Caco-2 (cell line): ENCODE measurements around the gene TLE5. TPM values are rescaled to one million over a fixed set of nuclear protein-coding genes. Genes with fewer than 3 reads are reported as not detected.

ENCODE experiments used
- BruUV-seq: library from RNA; stranded (reverse); fragments of 400-500 nt; replicated peaks from 2 replicates; lab custom pipeline; 2021; lab: Mats Ljungman, UMichigan
- CTCF ChIA-PET: fragments of 300-600 bp; sonication (Branson Sonifier 250); formaldehyde crosslinking; loops from one replicate; lab custom pipeline; 2022; ENCODE audit warnings: antibody characterized with exemption; lab: Charles Lee
- POLR2A ChIA-PET: fragments of 300-600 bp; sonication (Branson Sonifier 250); formaldehyde crosslinking; loops from one replicate; lab custom pipeline; 2022; ENCODE audit warnings: antibody characterized with exemption; lab: Charles Lee
- DNase-seq, 2 experiments: peaks; one replicate each; pipeline versions ENCODE4 v3.0.0 to v3.0.0-alpha.2; 2020 to 2022
- H3K27me3 ChIP-seq: replicated peaks from 2 replicates; pipeline ENCODE4 v1.6.0; 2011; ENCODE audit warnings: low read length; ENCODE audit not compliant: control insufficient read depth, insufficient read depth
- H3K36me3 ChIP-seq: 2 replicates; pipeline ENCODE4 v1.5.1; 2011; ENCODE audit warnings: low read length; ENCODE audit not compliant: control insufficient read depth, insufficient read depth
- H3K4me1 ChIP-seq: fragments of 250-450 bp; sonication (Bioruptor Pico); 2 replicates; pipeline ENCODE4 v1.5.1; 2020; ENCODE audit warnings: mild to moderate bottlenecking
- H3K4me3 ChIP-seq: 2 replicates; pipeline ENCODE4 v1.5.1; 2011; ENCODE audit warnings: low read depth, mild to moderate bottlenecking, control low read depth, low read length
- H3K9me3 ChIP-seq: fragments of 250-450 bp; sonication (Bioruptor Pico); 2 replicates; pipeline ENCODE4 v1.5.1; 2020; ENCODE audit warnings: mild to moderate bottlenecking, moderate library complexity
- H3K27ac Mint-ChIP-seq: one replicate; pipeline ENCODE4 v1.8.0; 2022; ENCODE audit warnings: mixed read lengths; ENCODE audit not compliant: unreplicated experiment
- H3K27me3 Mint-ChIP-seq: one replicate; pipeline ENCODE4 v1.8.0; 2022; ENCODE audit warnings: mixed read lengths; ENCODE audit not compliant: insufficient read depth, unreplicated experiment
- H3K36me3 Mint-ChIP-seq: one replicate; pipeline ENCODE4 v1.8.0; 2022; ENCODE audit warnings: mild to moderate bottlenecking, mixed read lengths; ENCODE audit not compliant: insufficient read depth, unreplicated experiment
- H3K4me1 Mint-ChIP-seq: one replicate; pipeline ENCODE4 v1.8.0; 2022; ENCODE audit warnings: low read depth, mixed read lengths; ENCODE audit not compliant: unreplicated experiment
- H3K4me3 Mint-ChIP-seq: one replicate; pipeline ENCODE4 v1.8.0; 2022; ENCODE audit warnings: mild to moderate bottlenecking, moderate library complexity, mixed read lengths; ENCODE audit not compliant: unreplicated experiment
- H3K9me3 Mint-ChIP-seq: one replicate; pipeline ENCODE4 v1.8.0; 2022; ENCODE audit warnings: mixed read lengths; ENCODE audit not compliant: unreplicated experiment
- CTCF ChIP-seq, 2 experiments: fragments of 200-600 bp in 1 of 2; IDR thresholded peaks; 1 replicate in 1 of 2; 2 replicates in 1 of 2; pipeline versions ENCODE4 v1.5.1 to v1.8.0; 2011 to 2022; ENCODE audit warnings: antibody characterized with exemption in 1 of 2, control low read depth in 1 of 2, inconsistent platforms in 1 of 2, low read depth in 1 of 2, low read length in 1 of 2, mild to moderate bottlenecking in 1 of 2, moderate library complexity in 1 of 2; ENCODE audit not compliant: insufficient read depth in 1 of 2, severe bottlenecking in 1 of 2, unreplicated experiment in 1 of 2
- intact Hi-C: fragments of 100-400 bp; cut with micrococcal nuclease; formaldehyde crosslinking; loops from one replicate; pipeline ENCODE4 v1.10.0; 2022; ENCODE audit not compliant: unreplicated experiment
- total RNA-seq: library from RNA; stranded (reverse); gene quantifications from 2 replicates; pipeline ENCODE4 v1.2.3, GENCODE V29; 2022

Gene TLE5
- total RNA-seq, 1 experiment from 2014 or later = 132 TPM

GRCh38 chr19:3045191-3045590 lies 17.1 kb downstream of the TLE5 start:
- Histone ChIP-seq H3K27me3 (no peaks in the 10 kb centered on the region), H3K4me3 (no peak overlapping the region), H3K4me1 (no peaks in the 10 kb centered on the region), H3K36me3 (no peaks in the 10 kb centered on the region), H3K9me3 (no peaks in the 10 kb centered on the region)
- no peaks in the 10 kb centered on the region for H3K4me1 Mint-ChIP-seq
- ChIA-PET CTCF (no interaction called here), POLR2A (no interaction called here)
- no peak overlapping the region for H3K27ac Mint-ChIP-seq
- TF ChIP-seq CTCF (IDR thresholded peaks at IDR 0.05; ENCODE audit: insufficient read depth in 1 of 2, low read depth in 1 of 2, low read length in 1 of 2, severe bottlenecking in 1 of 2, unreplicated experiment in 1 of 2) = no peak
- no peaks in the 10 kb centered on the region for H3K27me3 Mint-ChIP-seq
- H3K36me3 Mint-ChIP-seq = no peaks in the 10 kb centered on the region
- intact Hi-C loops = no loop called here
- no peaks in the 10 kb centered on the region for H3K9me3 Mint-ChIP-seq
- BruUV-seq = no TSS peak
- H3K4me3 Mint-ChIP-seq = no peak overlapping the region
- no peak for DNase-seq

- ChIA-PET POLR2A (interaction anchor here (0.6 kb wide), 1 partner anchor 79 kb away, joined by 4 read pairs; no protein-coding TSS in a partner anchor), CTCF (no interaction called here)
- no peaks in the 10 kb centered on the region for H3K4me1 Mint-ChIP-seq
- TF ChIP-seq CTCF (IDR thresholded peaks at IDR 0.05; ENCODE audit: insufficient read depth in 1 of 2, low read depth in 1 of 2, low read length in 1 of 2, severe bottlenecking in 1 of 2, unreplicated experiment in 1 of 2) = no peak
- Histone ChIP-seq H3K36me3 (no peaks in the 10 kb centered on the region), H3K4me1 (no peaks in the 10 kb centered on the region), H3K27me3 (no peaks in the 10 kb centered on the region), H3K9me3 (no peaks in the 10 kb centered on the region), H3K4me3 (no peak overlapping the region)
- DNase-seq = no peak
- no peaks in the 10 kb centered on the region for H3K27me3 Mint-ChIP-seq
- H3K27ac Mint-ChIP-seq = no peak overlapping the region
- no peak overlapping the region for H3K4me3 Mint-ChIP-seq
- no peaks in the 10 kb centered on the region for H3K9me3 Mint-ChIP-seq
- H3K36me3 Mint-ChIP-seq = peaks cover 5% of the 10 kb centered on the region
- intact Hi-C loops = no loop called here
- BruUV-seq = no TSS peak
Measured at GRCh38 chr19:3042621-3043267, 19.6 kb downstream of the TLE5 start.

GRCh38 chr19:3041761-3042620 lies 20.3 kb downstream of the TLE5 start:
- ChIA-PET CTCF (no interaction called here), POLR2A (no interaction called here)
- Mint-ChIP-seq H3K4me3 (no peak overlapping the region), H3K27me3 (no peaks in the 10 kb centered on the region), H3K4me1 (no peaks in the 10 kb centered on the region), H3K36me3 (peaks cover 5% of the 10 kb centered on the region), H3K9me3 (no peaks in the 10 kb centered on the region), H3K27ac (no peak overlapping the region)
- no peak for TF ChIP-seq CTCF (IDR thresholded peaks at IDR 0.05; ENCODE audit: insufficient read depth in 1 of 2, low read depth in 1 of 2, low read length in 1 of 2, severe bottlenecking in 1 of 2, unreplicated experiment in 1 of 2)
- H3K4me3 ChIP-seq = no peak overlapping the region
- no TSS peak for BruUV-seq
- DNase-seq = no peak
- H3K36me3 ChIP-seq = no peaks in the 10 kb centered on the region
- H3K27me3 ChIP-seq = no peaks in the 10 kb centered on the region
- intact Hi-C loops = no loop called here
- no peaks in the 10 kb centered on the region for H3K4me1 ChIP-seq
- H3K9me3 ChIP-seq = no peaks in the 10 kb centered on the region
